Gastroesophageal sphincter (tissue), 4 donors: Measurements from ENCODE around the gene ACADVL. TPM values are rescaled to one million over a fixed set of nuclear protein-coding genes. Genes with fewer than 3 reads are reported as not detected.

ENCODE experiments used
- ATAC-seq: fragments of 150-250 bp; one replicate; pipeline ENCODE4 v1.9.1; 2016; ENCODE audit warnings: mild to moderate bottlenecking, moderate library complexity
- H3K27ac ChIP-seq, 4 donors: fragments of 200-600 bp; sonication (generic) in 3 of 4; 1 replicate in 3 of 4; 2 replicates in 1 of 4; pipeline ENCODE4 v1.5.1; 2016 to 2019
- H3K27me3 ChIP-seq: fragments of 200-600 bp; sonication (generic); one replicate; pipeline ENCODE4 v1.5.1; 2019
- H3K36me3 ChIP-seq, 2 donors: fragments of 200-600 bp; sonication (generic); one replicate each; pipeline ENCODE4 v1.5.1; 2019; ENCODE audit warnings: control low read depth in 1 of 2
- H3K4me1 ChIP-seq, 3 donors: fragments of 200-600 bp; sonication (generic); 1 replicate in 2 of 3; 2 replicates in 1 of 3; pipeline ENCODE4 v1.5.1; 2016 to 2019; ENCODE audit warnings: control low read depth in 2 of 3
- H3K4me3 ChIP-seq, 2 donors: fragments of 200-600 bp; sonication (generic); one replicate each; pipeline ENCODE4 v1.5.1; 2019; ENCODE audit warnings: mild to moderate bottlenecking in 1 of 2, moderate library complexity in 1 of 2
- H3K9me3 ChIP-seq, 3 donors: fragments of 200-600 bp; sonication (generic); one replicate each; pipeline ENCODE4 v1.5.1; 2017 to 2019; ENCODE audit warnings: control low read depth in 2 of 3
- CTCF ChIP-seq, 4 experiments: fragments of 200-600 bp in 2 of 4; fragments of 450-650 bp in 2 of 4; sonication (generic) in 1 of 4; IDR thresholded peaks; one replicate each; pipeline ENCODE4 v1.5.1; 2017 to 2019; ENCODE audit warnings: antibody characterized with exemption in 4 of 4, mild to moderate bottlenecking in 2 of 4, moderate library complexity in 2 of 4
- EP300 ChIP-seq: sonication (generic); formaldehyde crosslinking; IDR thresholded peaks from one replicate; pipeline ENCODE4 v1.6.1; 2017; ENCODE audit warnings: antibody characterized with exemption, mild to moderate bottlenecking
- POLR2A ChIP-seq, 2 donors: fragments of 450-650 bp; IDR thresholded peaks; one replicate each; pipeline ENCODE4 v1.6.1; 2017; ENCODE audit warnings: antibody characterized with exemption in 2 of 2, mild to moderate bottlenecking in 2 of 2, moderate library complexity in 1 of 2
- POLR2AphosphoS5 ChIP-seq: sonication (generic); formaldehyde crosslinking; IDR thresholded peaks from one replicate; pipeline ENCODE4 v1.6.1; 2017; ENCODE audit warnings: antibody characterized with exemption
- WGBS, 2 donors: methylation state at CpG; one replicate each; pipeline ENCODE4 v1.1.5; 2018; ENCODE audit warnings: low coverage in 1 of 2; 5-methylcytosine and 5-hydroxymethylcytosine counted together
- total RNA-seq, 4 donors: library from RNA; depleted of rRNA; stranded (reverse); fragments of >200 nt; gene quantifications; one replicate each; pipeline ENCODE4 v1.1.0, GENCODE V29; 2016

ACADVL gene
- total RNA-seq, 4 donors from 2014 or later, result 331 to 508 (median 475) TPM

DNA sequence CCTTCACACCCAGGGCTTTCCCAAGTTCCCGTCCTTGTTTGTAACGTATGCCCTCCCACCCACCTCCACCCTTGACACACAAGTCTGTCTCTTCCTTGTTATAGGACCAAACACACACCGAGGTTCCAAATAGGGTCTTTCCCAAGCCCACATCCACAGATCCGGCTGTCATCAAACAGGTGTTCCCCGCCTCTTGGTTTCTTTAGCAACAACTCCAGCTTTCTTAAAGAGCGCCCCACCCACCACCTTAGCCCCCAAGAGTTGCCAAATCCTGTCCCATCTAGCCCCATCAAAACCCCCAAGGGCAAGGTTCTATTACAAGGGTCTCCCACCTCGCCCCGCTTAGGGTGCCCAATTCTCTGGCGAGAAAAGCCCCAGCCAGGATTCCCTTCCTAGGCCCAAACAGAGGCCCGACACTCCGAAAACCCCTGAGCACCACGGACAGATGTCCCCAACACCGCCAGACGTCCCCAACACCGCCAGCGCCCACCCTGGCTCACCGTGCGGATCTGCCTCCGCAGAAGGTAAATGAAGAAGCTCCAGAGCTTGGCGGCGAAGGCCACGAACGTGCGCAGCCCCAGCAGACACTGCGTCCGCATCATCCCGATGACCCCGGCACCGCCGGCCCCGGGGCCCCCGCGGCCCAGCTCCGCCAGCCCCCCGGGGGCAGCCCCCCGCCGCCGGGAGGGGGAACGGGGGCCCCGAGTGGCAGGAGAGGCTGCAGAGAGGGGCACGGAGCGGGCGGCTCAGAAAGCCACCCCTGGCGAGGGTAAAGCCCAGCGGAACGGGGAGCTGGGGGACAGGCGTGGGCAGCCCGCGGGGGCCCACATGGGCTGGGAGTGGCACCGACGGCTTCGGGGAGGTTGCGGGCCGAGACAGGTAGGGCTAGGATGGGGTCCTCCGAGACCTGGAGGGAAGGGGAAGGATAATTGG lies 31.2 kb downstream of the ACADVL start:
- 0 to 2% methylated on average over 4 to 6 of the region's 55 CpGs for WGBS, 2 donors
- H3K27ac ChIP-seq, result peak overlapping the region; percentile 90 to 98 (median 94)
- H3K9me3 ChIP-seq, result no peaks in the 10 kb centered on the region
- peak; percentile 7 for ATAC-seq
- no peak for TF ChIP-seq POLR2A (IDR thresholded peaks at IDR 0.05)
- no peaks in the 10 kb centered on the region for H3K27me3 ChIP-seq
- H3K4me1 ChIP-seq, result peaks cover 5 to 59% (median 27%) of the 10 kb centered on the region in 3 donors
- peak overlapping the region; percentile 79 to 94 for H3K4me3 ChIP-seq
- peaks cover 0 to 31% of the 10 kb centered on the region in 2 donors for H3K36me3 ChIP-seq

- Histone ChIP-seq H3K4me3 (peak within 1 kb of the TSS; percentile 79 to 94), H3K4me1 (peaks cover 5 to 51% (median 27%) of the 10 kb centered on the region in 3 donors), H3K27me3 (no peaks in the 10 kb centered on the region), H3K27ac (peak within 1 kb of the TSS; percentile 90 to 98 (median 94)), H3K36me3 (peaks cover 0 to 31% of the 10 kb centered on the region in 2 donors), H3K9me3 (no peaks in the 10 kb centered on the region)
- TF ChIP-seq CTCF (IDR thresholded peaks at IDR 0.05), result no peak
- TF ChIP-seq EP300, result no peak
- TF ChIP-seq POLR2A (IDR thresholded peaks at IDR 0.05), result peak in 1 of 2 donors; percentile 19
- TF ChIP-seq POLR2AphosphoS5, result peak; percentile 50
- WGBS, 2 donors, result 0 to 3% methylated on average over 12 to 23 of the region's 41 CpGs
- peak; percentile 96 for ATAC-seq
Measured at GRCh38 chr17:7251661-7252175, 32.0 kb downstream of the ACADVL start, which contains the start of gene CTDNEP1. Gene CTDNEP1 (minus strand): TSS chr17:7251734. CDS start chr17:7251296, 438 bp downstream.

- WGBS, 2 donors, result 2 to 3% methylated on average over 6 to 19 of the region's 55 CpGs
- Histone ChIP-seq H3K9me3 (no peaks in the 10 kb centered on the region), H3K4me1 (peaks cover 5 to 48% (median 27%) of the 10 kb centered on the region in 3 donors), H3K27ac (peak within 1 kb of the TSS; percentile 90 to 98 (median 94)), H3K36me3 (peaks cover 0 to 34% of the 10 kb centered on the region in 2 donors), H3K27me3 (no peaks in the 10 kb centered on the region), H3K4me3 (peak within 1 kb of the TSS; percentile 79 to 94)
- ATAC-seq, result peak; percentile 81
- peak in 2 of 4 experiments; percentile 22 to 47 for TF ChIP-seq CTCF (IDR thresholded peaks at IDR 0.05)
- TF ChIP-seq POLR2A (IDR thresholded peaks at IDR 0.05), result peak; percentile 31 to 56
- no peak for TF ChIP-seq EP300
- peak; percentile 82 for TF ChIP-seq POLR2AphosphoS5
Measured at GRCh38 chr17:7252176-7253043, 32.7 kb downstream of the ACADVL start, which contains the start of gene ELP5. Gene ELP5 (plus strand): TSS chr17:7252215. CDS start chr17:7252551, 336 bp downstream.

- Histone ChIP-seq H3K27ac (peak overlapping the region; percentile 90 to 98 (median 94)), H3K9me3 (no peaks in the 10 kb centered on the region), H3K27me3 (no peaks in the 10 kb centered on the region), H3K4me3 (peak overlapping the region; percentile 79 to 94), H3K36me3 (peaks cover 0 to 41% of the 10 kb centered on the region in 2 donors), H3K4me1 (peaks cover 5 to 43% (median 27%) of the 10 kb centered on the region in 3 donors)
- no peak for TF ChIP-seq POLR2AphosphoS5
- no peak for TF ChIP-seq POLR2A (IDR thresholded peaks at IDR 0.05)
- TF ChIP-seq EP300, result no peak
- no peak for TF ChIP-seq CTCF (IDR thresholded peaks at IDR 0.05)
- 67 to 78% methylated on average over 5 of the region's 5 CpGs for WGBS, 2 donors
- no peak for ATAC-seq
Measured at GRCh38 chr17:7253082-7253481, 33.3 kb downstream of the ACADVL start.
